ENCODE measurements around the gene SDC4.
"Not testable (repeated sequence)": the region's sequence is repeated elsewhere in the genome, so short reads cannot be mapped to it uniquely, and the experiment has no call there.

SDC4 gene

GRCh38 chr20:45359069-45359405 is 10.8 kb upstream of the SDC4 start:
- H3K9me3 ChIP-seq: no peaks in the 10 kb centered on the region
- no peak overlapping the region for H3K4me3 ChIP-seq
- peaks cover 6% of the 10 kb centered on the region for H3K4me1 ChIP-seq
- H3K36me3 ChIP-seq (replicated peaks): no peaks in the 10 kb centered on the region
- DNase-seq (ENCODE audit: low spot score in 2 of 2): no peak
- no peaks in the 10 kb centered on the region for H3K27me3 ChIP-seq (ENCODE audit: low read depth)
- in situ Hi-C loops (cut with MboI; ENCODE audit: low sequenced_read_pairs): no loop called here

DNA sequence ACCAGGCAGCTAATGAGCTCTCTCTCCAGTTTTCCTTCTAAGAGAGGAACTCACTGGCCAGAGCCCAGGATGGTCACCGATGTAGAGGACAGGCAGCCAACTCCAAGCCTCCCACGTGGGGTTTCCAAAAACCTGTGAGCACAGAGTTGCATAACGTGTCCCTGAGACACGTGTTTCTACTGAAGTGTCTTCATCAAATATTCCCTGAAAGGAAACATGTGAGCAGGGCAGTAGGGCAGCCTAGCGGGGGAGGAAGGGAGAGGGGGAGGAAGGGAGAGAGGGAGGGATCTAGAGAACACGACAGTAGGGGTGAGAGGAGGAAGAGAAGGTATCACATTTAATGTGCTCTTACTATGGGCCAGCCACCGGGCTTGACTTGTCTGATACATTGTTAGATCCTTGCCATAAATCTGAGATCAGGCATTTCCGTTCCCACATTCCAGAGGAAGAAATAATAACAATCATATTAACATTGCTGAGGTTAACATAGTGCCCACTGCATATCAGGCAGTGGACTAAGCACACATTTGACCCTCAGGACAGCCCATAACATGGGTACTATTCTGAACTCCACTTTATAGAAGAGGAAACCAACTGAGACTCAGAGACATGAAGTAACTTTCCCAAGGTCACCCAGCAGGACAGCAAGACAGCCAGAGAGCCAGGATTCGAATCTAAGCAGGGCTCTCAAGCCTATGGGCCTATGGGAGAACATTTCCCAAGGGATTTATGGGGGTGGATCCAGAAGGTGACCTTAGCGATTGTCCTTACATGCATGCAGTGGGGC is 10.3 kb upstream of the SDC4 start:
- Histone ChIP-seq H3K27me3 (ENCODE audit: low read depth) (no peaks in the 10 kb centered on the region), H3K9me3 (no peaks in the 10 kb centered on the region), H3K4me1 (0 out of 2 replicates have a peak, but pooled peaks cover 2% of the 10 kb centered on the region), H3K4me3 (no peak overlapping the region), H3K36me3 (replicated peaks) (no peaks in the 10 kb centered on the region)
- in situ Hi-C loops (cut with MboI; ENCODE audit: low sequenced_read_pairs): no loop called here
- no peak for DNase-seq (ENCODE audit: low spot score in 2 of 2)

GRCh38 chr20:45355209-45356084 is 7.2 kb upstream of the SDC4 start:
- in situ Hi-C loops (cut with MboI; ENCODE audit: low sequenced_read_pairs): no loop called here
- no peaks in the 10 kb centered on the region for H3K4me1 ChIP-seq
- H3K9me3 ChIP-seq: no peaks in the 10 kb centered on the region
- H3K27me3 ChIP-seq (ENCODE audit: low read depth): no peaks in the 10 kb centered on the region
- H3K36me3 ChIP-seq (replicated peaks): no peaks in the 10 kb centered on the region
- no peak overlapping the region for H3K4me3 ChIP-seq
- DNase-seq (ENCODE audit: low spot score in 2 of 2): no peak

- Histone ChIP-seq H3K36me3 (replicated peaks) (no peaks in the 10 kb centered on the region), H3K27me3 (ENCODE audit: low read depth) (no peaks in the 10 kb centered on the region), H3K4me1 (no peaks in the 10 kb centered on the region), H3K4me3 (no peak overlapping the region), H3K9me3 (no peaks in the 10 kb centered on the region)
- in situ Hi-C loops (cut with MboI; ENCODE audit: low sequenced_read_pairs): no loop called here
- DNase-seq (ENCODE audit: low spot score in 2 of 2): no peak
Observed at GRCh38 chr20:45354423-45355208, 6.4 kb upstream of the SDC4 start.

DNA sequence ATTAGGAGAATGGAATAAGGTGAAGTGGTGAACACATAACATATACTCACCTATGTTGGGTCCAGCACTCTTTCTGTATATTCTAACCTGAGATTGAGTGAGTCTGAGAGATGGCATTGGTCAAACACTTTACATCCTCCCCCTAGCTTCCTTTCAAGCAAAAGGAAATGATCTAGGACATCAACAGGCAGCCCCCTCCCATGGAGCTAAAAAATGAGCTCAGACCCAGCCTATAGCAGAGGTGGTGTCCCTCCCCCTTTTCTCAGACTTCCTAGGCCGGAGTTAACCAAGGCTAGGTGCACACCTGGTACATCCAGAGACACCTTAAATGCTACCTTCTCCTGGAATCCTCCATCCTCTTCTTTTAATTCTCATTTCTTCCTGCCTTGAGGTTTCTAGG is 5.5 kb upstream of the SDC4 start:
- DNase-seq (ENCODE audit: low spot score in 2 of 2): no peak
- H3K4me3 ChIP-seq: no peak overlapping the region
- H3K27me3 ChIP-seq (ENCODE audit: low read depth): no peaks in the 10 kb centered on the region
- H3K9me3 ChIP-seq: no peaks in the 10 kb centered on the region
- H3K36me3 ChIP-seq (replicated peaks): no peaks in the 10 kb centered on the region
- in situ Hi-C loops (cut with MboI; ENCODE audit: low sequenced_read_pairs): no loop called here
- H3K4me1 ChIP-seq: no peaks in the 10 kb centered on the region

- in situ Hi-C loops (cut with MboI; ENCODE audit: low sequenced_read_pairs): no loop called here
- DNase-seq (ENCODE audit: low spot score in 2 of 2): no peak
- Histone ChIP-seq H3K27me3 (ENCODE audit: low read depth) (no peaks in the 10 kb centered on the region), H3K4me1 (peaks cover 3% of the 10 kb centered on the region; the same call in 1 of the 2 replicates), H3K36me3 (replicated peaks) (no peaks in the 10 kb centered on the region), H3K4me3 (no peak overlapping the region), H3K9me3 (no peaks in the 10 kb centered on the region)
Observed at GRCh38 chr20:45352729-45353128, 4.5 kb upstream of the SDC4 start.

- H3K27me3 ChIP-seq (ENCODE audit: low read depth); H3K36me3 ChIP-seq (replicated peaks); in situ Hi-C loops (cut with MboI; ENCODE audit: low sequenced_read_pairs); H3K9me3 ChIP-seq; H3K4me3 ChIP-seq; DNase-seq (ENCODE audit: low spot score in 2 of 2): not testable (repeated sequence)
- peaks cover 12% of the 10 kb centered on the region for H3K4me1 ChIP-seq
Observed at GRCh38 chr20:45350795-45351194, 2.6 kb upstream of the SDC4 start.

- no peaks in the 10 kb centered on the region for H3K36me3 ChIP-seq (replicated peaks)
- in situ Hi-C loops (cut with MboI; ENCODE audit: low sequenced_read_pairs): no loop called here
- H3K4me1 ChIP-seq: peaks cover 15% of the 10 kb centered on the region
- H3K9me3 ChIP-seq: no peaks in the 10 kb centered on the region
- H3K27me3 ChIP-seq (ENCODE audit: low read depth): no peaks in the 10 kb centered on the region
- DNase-seq (ENCODE audit: low spot score in 2 of 2): no peak
- no peak overlapping the region for H3K4me3 ChIP-seq
Observed at GRCh38 chr20:45350217-45350616, 2.0 kb upstream of the SDC4 start.

GRCh38 chr20:45347297-45347935 is 808 bp downstream of the SDC4 start:
- H3K36me3 ChIP-seq (replicated peaks): no peaks in the 10 kb centered on the region
- in situ Hi-C loops (cut with MboI; ENCODE audit: low sequenced_read_pairs): no loop called here
- no peaks in the 10 kb centered on the region for H3K9me3 ChIP-seq
- H3K27me3 ChIP-seq (ENCODE audit: low read depth): no peaks in the 10 kb centered on the region
- no peak for DNase-seq (ENCODE audit: low spot score in 2 of 2)
- peak overlapping the region; percentile 58 for H3K4me3 ChIP-seq
- H3K4me1 ChIP-seq: peaks cover 30% of the 10 kb centered on the region

GRCh38 chr20:45346851-45347250 is 1.4 kb downstream of the SDC4 start:
- in situ Hi-C loops (cut with MboI; ENCODE audit: low sequenced_read_pairs): no loop called here
- no peaks in the 10 kb centered on the region for H3K36me3 ChIP-seq (replicated peaks)
- H3K4me3 ChIP-seq: 0 out of 2 replicates have a peak overlapping the region, but pooled peaks have one; percentile 58
- H3K9me3 ChIP-seq: no peaks in the 10 kb centered on the region
- peaks cover 32% of the 10 kb centered on the region for H3K4me1 ChIP-seq
- H3K27me3 ChIP-seq (ENCODE audit: low read depth): no peaks in the 10 kb centered on the region
- DNase-seq (ENCODE audit: low spot score in 2 of 2): no peak

DNA sequence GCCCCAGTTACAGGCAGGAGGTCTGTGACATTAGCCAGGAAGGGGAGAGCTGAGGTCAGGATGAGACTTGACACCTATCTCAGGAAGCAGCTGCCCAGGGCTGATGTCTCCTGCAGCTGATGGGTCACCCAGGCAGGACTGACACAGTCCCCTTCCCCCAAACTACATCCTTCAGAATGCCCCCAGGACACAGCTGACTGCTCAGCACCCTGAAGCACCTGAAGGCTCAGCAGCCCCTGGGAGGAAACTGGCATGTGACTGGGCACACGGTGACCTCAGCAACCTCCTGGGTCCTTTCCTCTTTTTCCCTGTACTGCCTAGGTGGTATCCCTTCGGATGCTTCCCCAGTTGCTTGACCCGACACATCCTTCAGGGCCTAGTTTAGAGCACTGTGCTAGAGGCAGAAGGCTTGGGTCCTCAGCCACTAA is 1.9 kb downstream of the SDC4 start:
- DNase-seq (ENCODE audit: low spot score in 2 of 2): no peak
- no peaks in the 10 kb centered on the region for H3K9me3 ChIP-seq
- no peaks in the 10 kb centered on the region for H3K36me3 ChIP-seq (replicated peaks)
- in situ Hi-C loops (cut with MboI; ENCODE audit: low sequenced_read_pairs): no loop called here
- no peaks in the 10 kb centered on the region for H3K27me3 ChIP-seq (ENCODE audit: low read depth)
- H3K4me1 ChIP-seq: peaks cover 32% of the 10 kb centered on the region
- no peak overlapping the region for H3K4me3 ChIP-seq

- Histone ChIP-seq H3K36me3 (replicated peaks) (no peaks in the 10 kb centered on the region; the same call in 1 of the 2 replicates), H3K9me3 (no peaks in the 10 kb centered on the region), H3K4me3 (no peak overlapping the region), H3K27me3 (ENCODE audit: low read depth) (no peaks in the 10 kb centered on the region), H3K4me1 (peaks cover 40% of the 10 kb centered on the region)
- DNase-seq (ENCODE audit: low spot score in 2 of 2): no peak
- in situ Hi-C loops (cut with MboI; ENCODE audit: low sequenced_read_pairs): no loop called here
Observed at GRCh38 chr20:45345104-45345936, 2.9 kb downstream of the SDC4 start.
